ENCODE data around the gene RIMS3. TPM values are rescaled to one million over a fixed set of nuclear protein-coding genes. Genes with fewer than 3 reads are reported as not detected.

RIMS3 gene
- total RNA-seq, 6 experiments from 2014 or later: 0.05 to 0.14 (median 0.09) TPM; not detected in 3

DNA sequence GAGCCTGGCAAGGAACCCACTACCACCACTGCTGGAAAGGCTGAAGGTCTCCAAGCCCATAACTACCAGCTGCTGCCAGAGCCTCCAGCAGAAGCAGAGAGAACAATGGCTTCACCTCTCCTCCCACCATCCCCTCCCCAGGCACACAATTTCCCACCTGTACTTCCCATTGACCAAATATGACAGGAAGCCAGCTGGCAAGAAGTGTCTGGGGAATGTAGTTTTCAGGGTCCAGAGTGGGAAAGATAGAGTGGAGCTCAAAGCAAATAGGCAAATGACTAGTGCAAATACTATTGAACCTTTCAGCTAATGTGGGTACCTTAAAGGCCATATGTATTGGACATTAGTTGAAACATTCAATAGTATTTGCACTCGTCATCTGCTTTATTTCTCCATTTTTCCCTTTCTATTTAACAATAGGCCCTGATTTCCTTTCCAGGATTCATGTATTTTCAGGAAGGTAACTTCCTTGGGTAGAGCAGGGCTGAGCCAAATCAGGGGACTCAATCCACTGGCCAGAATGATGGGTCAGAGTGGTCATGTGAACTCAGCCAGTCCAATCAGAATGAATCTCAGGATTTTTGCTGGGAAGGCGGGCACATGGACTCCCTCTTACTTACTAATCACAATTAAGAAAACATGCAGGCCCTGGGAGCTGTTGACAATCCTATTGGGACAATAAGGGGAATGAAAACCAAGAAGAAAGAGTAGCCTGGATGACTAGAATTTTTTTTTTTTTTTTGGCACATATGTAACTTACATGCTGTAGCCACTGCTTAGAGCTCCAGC, 13.9 kb upstream of the RIMS3 start:
- TF ChIP-seq, protein P1, sequence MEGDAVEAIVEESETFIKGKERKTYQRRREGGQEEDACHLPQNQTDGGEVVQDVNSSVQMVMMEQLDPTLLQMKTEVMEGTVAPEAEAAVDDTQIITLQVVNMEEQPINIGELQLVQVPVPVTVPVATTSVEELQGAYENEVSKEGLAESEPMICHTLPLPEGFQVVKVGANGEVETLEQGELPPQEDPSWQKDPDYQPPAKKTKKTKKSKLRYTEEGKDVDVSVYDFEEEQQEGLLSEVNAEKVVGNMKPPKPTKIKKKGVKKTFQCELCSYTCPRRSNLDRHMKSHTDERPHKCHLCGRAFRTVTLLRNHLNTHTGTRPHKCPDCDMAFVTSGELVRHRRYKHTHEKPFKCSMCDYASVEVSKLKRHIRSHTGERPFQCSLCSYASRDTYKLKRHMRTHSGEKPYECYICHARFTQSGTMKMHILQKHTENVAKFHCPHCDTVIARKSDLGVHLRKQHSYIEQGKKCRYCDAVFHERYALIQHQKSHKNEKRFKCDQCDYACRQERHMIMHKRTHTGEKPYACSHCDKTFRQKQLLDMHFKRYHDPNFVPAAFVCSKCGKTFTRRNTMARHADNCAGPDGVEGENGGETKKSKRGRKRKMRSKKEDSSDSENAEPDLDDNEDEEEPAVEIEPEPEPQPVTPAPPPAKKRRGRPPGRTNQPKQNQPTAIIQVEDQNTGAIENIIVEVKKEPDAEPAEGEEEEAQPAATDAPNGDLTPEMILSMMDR (IDR thresholded peaks at IDR 0.05): no peak
- no peaks in the 10 kb centered on the region for H3K9me3 Mint-ChIP-seq
- peaks cover 4% of the 10 kb centered on the region for H3K27me3 Mint-ChIP-seq (ENCODE audit: insufficient read depth)
- no peaks in the 10 kb centered on the region for H3K4me1 Mint-ChIP-seq (ENCODE audit: low read depth)
- no peaks in the 10 kb centered on the region for H3K36me3 Mint-ChIP-seq (ENCODE audit: low read depth)
- no peak for DNase-seq
- H3K27ac Mint-ChIP-seq: no peak overlapping the region
- no peak overlapping the region for H3K4me3 Mint-ChIP-seq

DNA sequence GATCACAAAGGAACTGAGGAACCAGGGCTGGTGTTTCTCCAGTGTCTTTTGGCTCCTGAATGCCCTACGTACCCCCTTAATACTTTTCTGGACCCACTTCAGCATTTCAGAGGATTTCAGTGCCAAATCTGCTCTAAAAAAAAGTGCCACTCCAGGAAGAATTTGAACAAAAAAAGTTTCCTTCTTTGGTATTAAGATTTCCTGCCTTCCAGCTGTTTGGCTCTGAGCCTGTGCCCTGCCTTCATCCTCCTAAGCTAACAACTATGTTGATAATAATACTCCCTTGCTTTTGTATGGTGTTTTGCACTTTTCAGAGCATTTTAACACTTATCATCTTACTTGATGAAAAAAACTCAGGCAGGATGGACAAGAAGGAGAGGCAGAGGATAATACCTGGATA, 11.0 kb upstream of the RIMS3 start:
- H3K36me3 Mint-ChIP-seq (ENCODE audit: low read depth): no peaks in the 10 kb centered on the region
- no peak overlapping the region for H3K4me3 Mint-ChIP-seq
- H3K27ac Mint-ChIP-seq: no peak overlapping the region
- no peak for DNase-seq
- H3K4me1 Mint-ChIP-seq (ENCODE audit: low read depth): peaks cover 8% of the 10 kb centered on the region
- H3K9me3 Mint-ChIP-seq: no peaks in the 10 kb centered on the region
- TF ChIP-seq, protein P1 (IDR thresholded peaks at IDR 0.05): no peak
- peaks cover 4% of the 10 kb centered on the region for H3K27me3 Mint-ChIP-seq (ENCODE audit: insufficient read depth)

DNA sequence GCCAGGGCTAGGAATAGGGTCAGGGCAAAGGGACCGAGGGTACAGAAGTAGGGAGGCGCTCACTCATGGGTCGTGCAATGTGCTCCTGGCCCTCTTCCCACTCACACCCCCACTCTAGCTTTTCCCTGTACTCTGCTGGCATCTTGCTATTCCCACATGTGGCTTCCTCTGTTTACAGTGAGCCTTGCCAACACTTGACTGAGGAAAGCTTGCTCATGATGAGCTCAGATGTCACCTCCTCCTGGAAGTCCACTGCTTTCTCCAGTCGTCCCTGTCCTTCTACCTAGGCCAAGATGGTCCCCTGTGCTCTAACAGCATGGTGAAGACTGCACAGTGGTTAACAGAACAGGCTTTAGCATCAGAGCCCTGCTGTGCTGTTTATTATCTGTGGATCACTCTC, 8.0 kb upstream of the RIMS3 start:
- Mint-ChIP-seq H3K9me3 (no peaks in the 10 kb centered on the region), H3K27ac (no peak overlapping the region), H3K27me3 (ENCODE audit: insufficient read depth) (peaks cover 6% of the 10 kb centered on the region), H3K36me3 (ENCODE audit: low read depth) (no peaks in the 10 kb centered on the region), H3K4me3 (no peak overlapping the region), H3K4me1 (ENCODE audit: low read depth) (peaks cover 8% of the 10 kb centered on the region)
- no peak for DNase-seq
- TF ChIP-seq, protein P1 (IDR thresholded peaks at IDR 0.05): no peak

DNA sequence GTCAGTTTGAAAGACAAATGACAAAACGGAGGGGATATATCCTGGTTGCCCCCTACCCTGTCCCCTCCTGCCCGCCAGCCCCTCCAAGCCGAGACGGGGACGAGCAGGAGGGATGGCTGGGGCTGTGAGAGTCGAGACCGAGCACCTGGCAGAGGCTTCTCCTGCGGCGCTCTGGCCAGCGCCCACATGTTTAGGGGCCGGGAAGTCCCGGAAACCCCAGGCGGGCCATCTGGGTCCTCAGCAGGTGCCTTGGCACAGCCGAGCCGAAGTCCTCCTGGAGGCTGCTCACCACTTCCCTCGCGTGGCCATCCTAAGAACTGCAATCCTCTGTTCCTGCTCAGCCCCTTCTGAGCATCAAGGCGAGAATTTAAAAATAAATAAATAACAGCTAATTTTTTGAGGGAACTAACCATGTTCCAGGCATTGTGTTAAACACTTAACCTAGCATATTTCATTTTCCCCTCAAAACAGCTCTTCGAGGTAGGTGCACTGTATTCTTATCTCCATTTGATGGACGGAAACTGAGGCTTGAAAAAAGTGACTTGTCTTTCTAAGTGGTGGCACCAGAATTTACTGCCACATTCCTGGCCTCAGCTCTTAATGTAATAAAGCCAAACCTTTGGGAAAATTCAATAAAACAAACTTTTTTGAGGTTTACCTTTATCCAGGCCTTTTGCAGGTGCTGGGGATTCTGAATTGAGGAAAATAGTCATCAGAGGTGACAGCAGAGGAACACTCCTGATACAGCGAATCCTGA, 3.5 kb upstream of the RIMS3 start:
- DNase-seq: peak; percentile 32
- TF ChIP-seq, protein P1 (IDR thresholded peaks at IDR 0.05): peak; percentile 95
- peaks cover 8% of the 10 kb centered on the region for H3K27me3 Mint-ChIP-seq (ENCODE audit: insufficient read depth)
- no peaks in the 10 kb centered on the region for H3K9me3 Mint-ChIP-seq
- H3K4me1 Mint-ChIP-seq (ENCODE audit: low read depth): peaks cover 8% of the 10 kb centered on the region
- no peak overlapping the region for H3K27ac Mint-ChIP-seq
- no peak overlapping the region for H3K4me3 Mint-ChIP-seq
- H3K36me3 Mint-ChIP-seq (ENCODE audit: low read depth): no peaks in the 10 kb centered on the region

DNA sequence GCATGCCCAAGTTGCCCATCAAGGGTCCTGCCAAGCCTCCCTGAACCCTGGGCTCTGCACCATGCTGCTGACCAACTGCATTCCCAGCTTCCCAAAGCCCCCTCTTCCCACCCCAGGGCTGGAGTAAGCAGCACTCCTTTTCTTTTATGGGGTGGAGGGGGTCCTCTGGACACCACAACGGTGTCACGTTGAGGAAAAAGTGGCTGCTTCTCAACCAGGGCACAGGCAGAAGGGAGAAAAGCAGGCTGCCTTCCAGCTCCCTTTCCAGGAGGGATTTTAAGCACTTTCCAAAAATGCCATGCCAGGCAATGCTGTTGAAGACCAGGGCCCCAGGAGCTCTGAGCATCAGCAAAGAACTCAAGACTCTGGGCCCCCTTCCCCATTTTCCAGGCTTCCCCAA, 691 bp downstream of the RIMS3 start:
- H3K36me3 Mint-ChIP-seq (ENCODE audit: low read depth): no peaks in the 10 kb centered on the region
- no peaks in the 10 kb centered on the region for H3K9me3 Mint-ChIP-seq
- no peak overlapping the region for H3K27ac Mint-ChIP-seq
- DNase-seq: no peak
- 0 out of 2 replicates have a peak overlapping the region, but pooled peaks have one; percentile 20 for H3K4me3 Mint-ChIP-seq
- peaks cover 16% of the 10 kb centered on the region for H3K27me3 Mint-ChIP-seq (ENCODE audit: insufficient read depth)
- no peaks in the 10 kb centered on the region for H3K4me1 Mint-ChIP-seq (ENCODE audit: low read depth)
- TF ChIP-seq, protein P1 (IDR thresholded peaks at IDR 0.05): no peak
